SK-MEL-5 (cell line): ENCODE measurements around the gene PHB1. TPM values are rescaled to one million over a fixed set of nuclear protein-coding genes. Genes with fewer than 3 reads are reported as not detected.
"Not testable (repeated sequence)": the region's sequence is repeated elsewhere in the genome, so short reads cannot be mapped to it uniquely, and the experiment has no call there.

Experiments
- DNase-seq: peaks from one replicate; pipeline ENCODE4 v3.0.0-alpha.2; 2016; ENCODE audit warnings: low read depth, low spot score
- in situ Hi-C: cut with HindIII; loops from 2 replicates; pipeline ENCODE4 v1.10.0; 2016; ENCODE audit warnings: low sequenced_read_pairs, high pct_unique_total_duplicates, low pct_unique_long_range_greater_than_20kb
- small RNA-seq, 2 experiments: library from RNA; depleted of rRNA; stranded (forward); fragments of <200 nt; gene quantifications; one replicate each; pipeline ENCODE3, GENCODE V24; 2014
- total RNA-seq: library from RNA; depleted of rRNA; stranded (reverse); fragments of >200 nt; shearing (Covaris generic); gene quantifications from 2 replicates; pipeline ENCODE4 v1.2.3, GENCODE V29; 2014; rRNA removed

The PHB1 gene
- total RNA-seq, 1 experiment from 2014 or later = 373 TPM

- in situ Hi-C loops = no loop called here
- no peak for DNase-seq
These were observed 45.6 kb downstream of the PHB1 start for GRCh38 chr17:49369089-49369488.

GRCh38 chr17:49365667-49366066 is 49.0 kb downstream of the PHB1 start:
- peak; percentile 76 for DNase-seq
- in situ Hi-C loops = no loop called here

GRCh38 chr17:49365126-49365525 is 49.6 kb downstream of the PHB1 start:
- in situ Hi-C loops, DNase-seq: not testable (repeated sequence)

- in situ Hi-C loops = no loop called here
These were observed 50.6 kb downstream of the PHB1 start for GRCh38 chr17:49364119-49364518.

GRCh38 chr17:49363251-49363650 is 51.4 kb downstream of the PHB1 start:
- in situ Hi-C loops = no loop called here
- DNase-seq = no peak

More at GRCh38 chr17:49364119-49364518, 50.6 kb downstream of the PHB1 start:
- DNase-seq = no peak

- no peak for DNase-seq
These were observed 52.0 kb downstream of the PHB1 start for GRCh38 chr17:49362723-49363117.

GRCh38 chr17:49361902-49362722 is 52.6 kb downstream of the PHB1 start, which contains the start of gene ZNF652:
Gene ZNF652 (minus strand): TSS chr17:49362250. CDS start chr17:49317725, 44,525 bp downstream.
- in situ Hi-C loops = no loop called here

More at GRCh38 chr17:49362723-49363117, 52.0 kb downstream of the PHB1 start:
- in situ Hi-C loops = no loop called here

GRCh38 chr17:49361129-49361901 is 53.4 kb downstream of the PHB1 start:
- DNase-seq = no peak
- in situ Hi-C loops = no loop called here

More at GRCh38 chr17:49361902-49362722, 52.6 kb downstream of the PHB1 start, which contains the start of gene ZNF652:
- peak; percentile 88 for DNase-seq

- no peak for DNase-seq
- in situ Hi-C loops = no loop called here
These were observed 53.9 kb downstream of the PHB1 start for GRCh38 chr17:49360796-49361128.

- no peak for DNase-seq
These were observed 54.5 kb downstream of the PHB1 start for GRCh38 chr17:49359990-49360795.

GRCh38 chr17:49358641-49359247 is 55.9 kb downstream of the PHB1 start:
- in situ Hi-C loops = no loop called here
- peak; percentile 37 for DNase-seq

More at GRCh38 chr17:49359990-49360795, 54.5 kb downstream of the PHB1 start:
- in situ Hi-C loops = no loop called here

GRCh38 chr17:49357516-49357915 is 57.2 kb downstream of the PHB1 start:
- in situ Hi-C loops = no loop called here
- DNase-seq = peak; percentile 71

GRCh38 chr17:49356320-49356719 is 58.4 kb downstream of the PHB1 start:
- DNase-seq = no peak
- in situ Hi-C loops = no loop called here

Small RNAs within 50 kb of the gene (small RNA-seq; reads per million reads assigned to genes)
- gene RF00019 = 0 reads per million in 2 experiments

Other genes with a start within 250 kb of the PHB1 start
- not detected in 2 replicates for gene GNGT2, start 204.3 kb downstream of the PHB1 start, total RNA-seq
- not detected in 2 replicates for gene ABI3, start 204.2 kb downstream of the PHB1 start, total RNA-seq
- gene PHOSPHO1, start 184.1 kb downstream of the PHB1 start, total RNA-seq = 0.40 and 0.50 TPM in 2 replicates
- gene ZNF652, start 52.6 kb downstream of the PHB1 start, total RNA-seq = 36.0 and 36.9 TPM in 2 replicates
- 0.05 and 0.13 TPM in 2 replicates for gene NGFR, start 80.4 kb upstream of the PHB1 start, total RNA-seq
- 0.26 and 0.35 TPM in 2 replicates for gene NXPH3, start 161.0 kb upstream of the PHB1 start, total RNA-seq